Transverse colon (tissue), 4 donors: ENCODE measurements around the gene RAPGEF1.

ENCODE experiments used
- EP300 ChIP-seq: sonication (generic); formaldehyde crosslinking; IDR thresholded peaks from one replicate; pipeline ENCODE4 v1.6.1; 2017; ENCODE audit warnings: antibody characterized with exemption, low read depth
- POLR2A ChIP-seq: fragments of 450-650 bp; IDR thresholded peaks from one replicate; pipeline ENCODE4 v1.6.1; 2016; ENCODE audit warnings: antibody characterized with exemption, mild to moderate bottlenecking, moderate library complexity
- POLR2AphosphoS5 ChIP-seq, 3 donors: sonication (generic); formaldehyde crosslinking; IDR thresholded peaks; one replicate each; pipeline ENCODE4 v1.6.1; 2016; ENCODE audit warnings: antibody characterized with exemption in 3 of 3
- TF ChIP-seq, protein P1 (sequence below), 5 experiments: fragments of 200-600 bp in 3 of 5; fragments of 450-650 bp in 2 of 5; sonication (generic) in 3 of 5; IDR thresholded peaks; 1 replicate in 2 of 5; 2 replicates in 3 of 5; pipeline ENCODE4 v1.5.1; 2016 to 2017; ENCODE audit warnings: antibody characterized with exemption in 5 of 5, inconsistent platforms in 3 of 5, mild to moderate bottlenecking in 2 of 5, moderate library complexity in 1 of 5

DNA sequence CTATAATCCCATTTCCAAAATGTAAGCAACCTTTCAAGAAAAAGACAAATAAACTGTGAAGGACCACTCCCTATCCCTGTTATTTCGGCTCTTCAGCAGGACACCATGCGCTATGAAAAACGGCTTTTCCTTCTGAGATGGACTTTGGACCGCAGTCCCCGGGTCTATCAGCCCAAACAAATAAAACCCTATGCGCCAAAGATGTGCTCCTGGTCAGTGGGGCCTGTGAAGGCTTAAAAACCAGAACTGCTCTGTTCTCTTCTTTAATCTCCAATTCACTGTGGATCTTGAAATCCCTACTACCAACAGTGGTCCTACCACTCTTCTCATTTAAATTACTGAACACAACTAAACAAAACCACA is 33.3 kb downstream of the RAPGEF1 start:
- TF ChIP-seq, protein P1, sequence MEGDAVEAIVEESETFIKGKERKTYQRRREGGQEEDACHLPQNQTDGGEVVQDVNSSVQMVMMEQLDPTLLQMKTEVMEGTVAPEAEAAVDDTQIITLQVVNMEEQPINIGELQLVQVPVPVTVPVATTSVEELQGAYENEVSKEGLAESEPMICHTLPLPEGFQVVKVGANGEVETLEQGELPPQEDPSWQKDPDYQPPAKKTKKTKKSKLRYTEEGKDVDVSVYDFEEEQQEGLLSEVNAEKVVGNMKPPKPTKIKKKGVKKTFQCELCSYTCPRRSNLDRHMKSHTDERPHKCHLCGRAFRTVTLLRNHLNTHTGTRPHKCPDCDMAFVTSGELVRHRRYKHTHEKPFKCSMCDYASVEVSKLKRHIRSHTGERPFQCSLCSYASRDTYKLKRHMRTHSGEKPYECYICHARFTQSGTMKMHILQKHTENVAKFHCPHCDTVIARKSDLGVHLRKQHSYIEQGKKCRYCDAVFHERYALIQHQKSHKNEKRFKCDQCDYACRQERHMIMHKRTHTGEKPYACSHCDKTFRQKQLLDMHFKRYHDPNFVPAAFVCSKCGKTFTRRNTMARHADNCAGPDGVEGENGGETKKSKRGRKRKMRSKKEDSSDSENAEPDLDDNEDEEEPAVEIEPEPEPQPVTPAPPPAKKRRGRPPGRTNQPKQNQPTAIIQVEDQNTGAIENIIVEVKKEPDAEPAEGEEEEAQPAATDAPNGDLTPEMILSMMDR (IDR thresholded peaks at IDR 0.05), result no peak
- no peak for TF ChIP-seq POLR2A
- no peak for TF ChIP-seq EP300
- no peak for TF ChIP-seq POLR2AphosphoS5 (IDR thresholded peaks at IDR 0.05)
